ENCODE measurements around the gene MPRIP.
A peak's percentile ranks its signal among the peaks of the same experiment; 100 is the strongest.

The MPRIP gene

DNA sequence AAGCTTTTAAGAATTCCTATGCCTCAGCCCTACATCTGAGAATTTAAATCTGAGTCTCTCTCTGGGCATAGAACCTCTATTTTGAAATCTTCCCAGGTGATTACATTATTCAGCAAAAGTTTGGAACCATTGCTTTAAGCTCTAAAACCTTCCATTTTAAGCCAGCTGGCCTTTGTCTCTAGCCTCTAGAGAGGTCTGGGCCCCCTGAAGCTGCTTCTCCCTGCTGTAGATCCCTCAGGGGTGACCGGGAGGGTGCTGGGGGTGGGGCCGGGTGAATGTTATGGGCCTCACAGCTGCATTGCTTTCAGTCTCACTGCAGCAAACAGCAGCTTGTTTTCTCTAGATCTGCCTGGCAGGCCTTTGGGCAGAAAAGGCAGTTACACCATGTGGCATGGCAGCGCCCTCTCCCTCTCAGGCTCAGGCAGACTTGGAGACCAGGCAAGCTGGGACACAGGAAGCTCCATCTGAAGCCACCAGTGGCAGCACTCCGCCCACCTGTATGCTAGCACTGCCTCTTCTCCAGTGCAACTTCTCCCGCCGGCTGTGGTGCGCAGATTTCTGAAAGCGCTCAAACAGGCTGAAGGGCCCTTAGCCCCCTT lies 66.3 kb downstream of the MPRIP start:
- no peak for DNase-seq (ENCODE audit: low read depth)

DNA sequence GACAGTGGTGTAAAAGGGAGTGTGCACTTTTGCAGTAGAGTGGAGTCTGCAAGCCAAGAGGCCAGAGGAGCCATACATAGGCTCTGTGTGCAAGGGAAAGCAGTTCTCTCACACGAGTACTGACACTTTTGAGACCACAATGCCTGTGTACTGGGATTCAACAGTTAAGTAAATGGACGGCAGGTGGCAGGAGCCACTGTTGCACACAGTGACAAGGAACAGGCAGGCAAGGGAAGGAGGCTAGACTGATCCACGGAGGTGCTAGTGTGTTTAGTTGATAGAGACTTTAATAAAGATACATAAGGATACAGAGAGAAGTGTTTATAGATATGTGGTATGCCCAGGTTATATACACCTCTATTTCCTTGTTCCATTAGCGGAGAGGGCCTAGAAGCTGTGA lies 67.0 kb downstream of the MPRIP start:
- DNase-seq (ENCODE audit: low read depth), result no peak

DNA sequence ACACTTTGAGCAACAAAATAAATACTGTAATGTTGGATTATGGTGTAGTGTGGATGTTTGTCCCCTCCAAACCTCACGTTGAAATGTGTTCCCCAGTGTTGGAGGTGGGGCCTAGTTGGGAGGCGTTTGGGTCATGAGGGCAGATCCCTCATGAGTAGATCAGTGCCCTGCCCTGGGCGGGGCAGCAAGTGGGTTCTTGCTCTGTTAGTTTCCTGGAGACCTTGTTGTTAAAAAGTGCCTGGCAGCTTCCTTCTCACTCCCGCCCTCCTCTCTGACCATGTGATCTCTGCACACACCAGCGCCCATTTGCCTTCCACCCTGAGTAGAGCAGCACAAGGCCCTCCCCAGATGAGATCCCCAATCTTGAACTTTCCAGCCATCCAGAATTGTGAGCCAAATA lies 67.7 kb downstream of the MPRIP start:
- DNase-seq (ENCODE audit: low read depth), result no peak

DNA sequence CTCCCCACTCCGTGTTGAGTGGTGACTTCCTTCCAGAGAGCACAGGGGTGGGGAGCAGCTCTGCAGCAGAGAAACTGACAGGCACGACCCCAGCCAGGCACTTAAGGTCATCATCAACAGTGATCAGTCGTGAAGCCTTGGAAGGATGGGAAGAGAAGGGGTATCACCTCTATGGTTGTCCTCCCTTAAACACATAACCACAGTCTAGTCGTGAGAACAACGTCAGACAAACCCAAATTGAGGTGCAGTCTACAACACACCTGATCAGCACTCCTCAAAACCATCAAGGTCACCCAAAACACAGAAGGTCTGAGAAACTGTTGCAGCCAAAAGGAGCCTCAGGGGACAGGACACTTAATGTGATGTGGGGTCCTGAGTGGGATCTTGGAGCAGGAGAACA lies 68.3 kb downstream of the MPRIP start:
- no peak for DNase-seq (ENCODE audit: low read depth)

- no peak for DNase-seq (ENCODE audit: low read depth)
These were observed 69.4 kb downstream of the MPRIP start for GRCh38 chr17:17111401-17112393.

DNA sequence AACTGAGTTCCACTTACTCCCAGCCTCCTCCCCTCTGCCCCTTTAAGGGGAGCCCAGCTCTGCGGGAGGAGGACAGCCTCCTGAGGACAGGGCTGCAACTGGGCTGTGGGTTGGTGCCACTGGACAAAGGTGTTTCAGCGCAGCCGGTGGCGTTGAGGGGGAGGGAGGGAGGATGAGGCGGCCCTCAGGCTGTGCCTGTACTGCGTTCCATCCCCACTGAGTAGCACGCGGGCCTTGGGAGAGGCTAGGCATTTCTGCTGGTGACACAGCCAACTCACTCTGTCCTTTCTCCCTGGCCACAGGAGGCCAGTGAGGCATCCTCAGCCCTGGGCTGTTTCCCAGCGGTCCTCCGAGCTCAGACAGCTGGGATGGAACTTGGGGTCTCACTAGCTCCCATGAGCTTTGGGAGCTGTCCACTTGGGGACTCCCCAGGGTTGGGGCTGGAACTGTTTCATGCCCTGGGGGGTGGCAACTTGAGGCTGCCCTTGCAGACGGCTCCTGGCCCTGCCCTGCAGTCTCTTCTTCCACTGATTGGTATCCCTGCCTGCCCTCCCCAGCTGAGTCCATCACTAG lies 70.5 kb downstream of the MPRIP start:
- no peak for DNase-seq (ENCODE audit: low read depth)

DNA sequence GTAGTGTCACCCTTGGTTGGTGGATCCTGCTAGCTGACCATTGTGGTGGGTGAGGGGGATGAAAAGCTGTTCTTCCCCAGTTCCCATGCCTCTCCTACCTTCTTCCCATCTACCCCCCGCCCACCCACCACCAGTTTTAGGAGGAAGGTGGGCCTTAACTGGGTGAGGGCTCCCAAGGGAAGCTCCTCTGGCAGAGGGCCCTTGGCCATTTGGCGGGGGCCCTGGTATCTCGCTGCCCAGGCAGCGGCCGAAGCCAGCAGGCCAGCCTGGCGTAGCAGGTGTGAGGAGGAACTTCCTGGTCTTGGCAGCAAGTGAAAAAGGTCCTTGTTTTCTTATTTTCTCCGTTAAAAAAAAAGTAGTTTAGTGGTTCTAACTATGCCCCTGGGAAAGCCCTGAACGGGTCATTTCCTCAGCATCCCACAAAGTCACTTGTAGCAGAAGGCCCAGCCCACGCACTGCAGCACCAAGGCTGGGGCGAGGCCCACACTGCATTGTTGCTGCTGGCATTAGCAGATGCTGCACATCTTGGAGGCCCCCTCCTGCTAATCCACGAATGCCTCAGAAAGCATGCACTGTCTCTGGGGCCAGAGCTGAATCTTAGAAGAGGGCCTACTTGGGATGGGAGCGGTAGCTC lies 72.5 kb downstream of the MPRIP start:
- DNase-seq (ENCODE audit: low read depth), result no peak

DNA sequence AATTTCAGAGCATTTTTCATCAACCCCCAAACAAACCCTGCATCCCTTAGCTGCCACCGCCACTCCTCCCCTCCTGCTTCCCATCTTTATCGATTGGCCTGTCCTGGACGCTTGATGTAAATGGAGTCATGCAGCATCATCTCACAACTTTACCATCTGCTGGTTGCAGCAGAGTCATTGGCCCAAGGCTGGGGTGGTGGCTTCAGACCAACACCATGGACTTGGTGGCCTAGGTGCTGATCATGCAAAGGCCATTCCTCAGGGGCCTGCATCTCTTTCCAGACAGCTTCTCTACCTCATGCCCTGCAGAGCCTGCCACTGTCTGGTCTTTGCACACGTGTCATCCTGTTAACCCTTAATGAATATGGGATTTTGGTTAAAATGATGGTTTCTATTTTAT lies 73.4 kb downstream of the MPRIP start:
- no peak for DNase-seq (ENCODE audit: low read depth)

DNA sequence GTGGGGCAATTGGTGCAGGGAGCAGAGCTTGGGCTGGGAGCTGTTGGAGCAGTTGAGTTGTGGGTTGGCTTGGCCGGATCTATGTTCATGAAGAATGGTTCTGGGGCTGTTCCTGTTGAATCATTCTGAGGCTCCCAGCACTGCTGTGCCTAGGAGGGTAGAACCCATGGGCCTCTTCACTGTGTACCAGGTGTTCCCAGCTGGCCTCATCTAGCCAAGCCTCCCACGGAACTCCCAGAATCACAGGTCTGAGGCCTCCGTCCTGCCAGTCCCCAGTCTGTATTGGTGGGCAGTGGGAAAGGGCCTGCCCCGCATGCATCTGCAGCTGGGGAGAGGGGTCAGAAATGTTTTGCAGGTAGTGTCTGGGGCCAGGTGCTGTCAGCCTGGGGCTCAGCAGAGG lies 74.1 kb downstream of the MPRIP start:
- no peak for DNase-seq (ENCODE audit: low read depth)

GRCh38 chr17:17117923-17118322 lies 75.7 kb downstream of the MPRIP start:
- no peak for DNase-seq (ENCODE audit: low read depth)

- no peak for DNase-seq (ENCODE audit: low read depth)
These were observed 76.1 kb downstream of the MPRIP start for GRCh38 chr17:17118399-17118798.

- no peak for DNase-seq (ENCODE audit: low read depth)
These were observed 76.8 kb downstream of the MPRIP start for GRCh38 chr17:17119106-17119505.

- DNase-seq (ENCODE audit: low read depth), result peak; percentile 42
These were observed 77.3 kb downstream of the MPRIP start for GRCh38 chr17:17119533-17119932.

- no peak for DNase-seq (ENCODE audit: low read depth)
These were observed 78.0 kb downstream of the MPRIP start for GRCh38 chr17:17120294-17120693.

GRCh38 chr17:17120701-17121100 lies 78.4 kb downstream of the MPRIP start:
- DNase-seq (ENCODE audit: low read depth), result no peak

DNA sequence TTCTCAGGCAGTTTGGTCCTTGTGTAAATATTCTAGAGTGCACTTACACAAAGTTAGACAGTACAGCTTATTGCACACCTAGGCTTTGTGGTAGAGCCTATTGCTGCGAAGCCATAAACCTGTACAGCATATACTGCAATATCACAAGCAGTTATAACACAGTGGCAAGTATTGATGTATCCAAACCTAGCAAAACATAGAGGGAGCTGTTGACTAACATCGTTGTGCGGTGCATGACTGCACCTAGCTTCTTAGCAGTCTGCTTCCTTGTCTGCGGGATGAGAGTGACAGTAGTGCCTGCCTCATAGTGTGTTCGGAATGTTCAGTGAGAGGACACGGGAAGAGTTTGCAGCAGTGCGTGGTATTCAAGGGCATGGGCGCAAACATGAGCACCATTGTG lies 78.9 kb downstream of the MPRIP start:
- DNase-seq (ENCODE audit: low read depth), result no peak

GRCh38 chr17:17122781-17123483 lies 80.7 kb downstream of the MPRIP start:
- no peak for DNase-seq (ENCODE audit: low read depth)

- DNase-seq (ENCODE audit: low read depth), result no peak
These were observed 82.1 kb downstream of the MPRIP start for GRCh38 chr17:17124341-17124740.

DNA sequence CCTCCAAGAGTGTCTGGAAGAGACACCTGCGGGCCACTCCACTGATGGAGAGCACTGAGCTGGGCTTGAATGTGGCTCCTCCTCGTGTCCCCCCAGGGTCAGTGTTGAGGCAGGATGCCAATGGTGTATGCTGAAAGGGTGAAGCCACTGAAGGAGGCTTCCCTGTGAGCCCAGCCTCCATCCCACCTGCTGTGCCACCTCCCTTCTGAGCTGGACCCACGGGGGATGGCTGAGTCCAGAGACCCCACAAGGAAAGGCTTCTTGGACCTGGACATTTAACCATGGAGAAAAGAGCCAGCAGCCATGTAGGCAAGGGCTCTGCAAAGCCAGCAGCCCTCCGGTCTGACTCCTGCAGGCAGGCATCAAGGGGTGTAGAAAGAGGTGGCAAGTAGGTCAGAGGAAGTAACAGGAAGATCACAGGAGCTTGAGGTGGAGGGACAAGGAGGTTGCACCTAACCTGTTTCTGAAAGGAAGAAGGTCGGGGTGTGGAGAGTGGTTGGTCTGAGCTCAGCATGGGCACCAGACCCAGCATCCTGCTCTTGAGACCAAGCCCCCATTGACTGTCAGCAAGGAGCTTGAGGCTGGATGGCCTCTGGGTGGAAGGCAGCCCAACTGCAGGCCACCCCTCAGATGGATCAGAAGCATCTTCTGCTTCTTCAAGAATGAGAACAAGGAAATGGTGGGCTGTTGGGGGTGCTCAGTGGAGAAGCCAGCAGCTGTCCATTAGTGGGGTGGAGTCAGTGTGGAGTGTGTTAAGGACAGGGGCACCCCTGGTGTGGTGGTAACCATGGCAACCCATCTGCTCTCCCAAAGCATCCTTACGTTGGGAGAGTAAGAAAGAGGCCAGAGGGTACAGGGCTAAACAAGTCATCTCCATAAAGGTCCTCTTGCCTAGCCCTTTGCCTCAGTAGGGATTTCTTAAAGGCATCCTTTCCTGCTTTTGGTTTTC lies 83.2 kb downstream of the MPRIP start:
- DNase-seq (ENCODE audit: low read depth), result no peak

DNA sequence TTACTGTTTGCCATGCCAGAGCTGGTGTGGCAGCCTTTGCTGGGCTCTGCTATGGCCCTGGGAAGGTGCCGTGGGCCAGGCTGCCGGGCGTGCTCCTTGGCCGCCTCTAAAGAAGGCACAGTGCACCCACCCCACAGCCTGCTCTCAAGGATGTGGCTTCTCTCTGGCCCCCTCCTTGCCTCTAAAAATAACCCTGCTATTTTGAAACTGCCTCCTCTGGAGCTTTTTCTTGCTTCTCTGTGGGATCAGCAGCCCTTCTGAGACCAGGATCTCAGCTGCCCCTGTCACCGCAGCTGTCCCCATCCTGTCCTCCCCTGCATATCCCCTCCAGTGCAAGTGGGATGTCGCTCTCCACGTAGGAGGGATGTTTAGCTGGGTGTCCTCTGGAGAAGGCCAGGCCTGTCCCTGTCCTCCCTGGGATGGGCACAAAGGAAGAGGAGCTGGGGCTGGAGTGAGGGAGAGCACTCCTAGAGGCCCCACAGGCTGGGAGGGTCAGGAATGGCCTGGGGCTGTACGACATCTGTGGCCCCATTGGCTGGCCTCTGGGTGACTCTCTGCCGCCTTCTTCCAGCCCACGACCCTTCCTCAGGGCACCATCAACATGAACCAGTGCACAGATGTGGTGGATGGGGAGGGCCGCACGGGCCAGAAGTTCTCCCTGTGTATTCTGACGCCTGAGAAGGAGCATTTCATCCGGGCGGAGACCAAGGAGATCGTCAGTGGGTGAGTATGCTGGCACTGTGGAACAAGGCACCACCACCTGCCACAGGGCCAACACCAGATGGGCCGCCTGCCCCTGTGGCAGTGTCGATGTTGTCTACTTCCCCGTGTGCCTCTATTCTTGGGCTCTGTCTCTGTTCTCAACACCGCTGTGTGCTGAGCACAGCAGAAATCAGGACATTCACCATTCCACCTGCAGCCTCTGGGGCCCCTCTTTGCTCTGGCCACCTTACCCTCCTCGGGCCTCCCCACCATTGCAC lies 84.2 kb downstream of the MPRIP start:
- DNase-seq (ENCODE audit: low read depth), result no peak
